ENCODE measurements around the gene SNX17.
A peak's percentile ranks its signal among the peaks of the same experiment; 100 is the strongest.

The SNX17 gene

DNA sequence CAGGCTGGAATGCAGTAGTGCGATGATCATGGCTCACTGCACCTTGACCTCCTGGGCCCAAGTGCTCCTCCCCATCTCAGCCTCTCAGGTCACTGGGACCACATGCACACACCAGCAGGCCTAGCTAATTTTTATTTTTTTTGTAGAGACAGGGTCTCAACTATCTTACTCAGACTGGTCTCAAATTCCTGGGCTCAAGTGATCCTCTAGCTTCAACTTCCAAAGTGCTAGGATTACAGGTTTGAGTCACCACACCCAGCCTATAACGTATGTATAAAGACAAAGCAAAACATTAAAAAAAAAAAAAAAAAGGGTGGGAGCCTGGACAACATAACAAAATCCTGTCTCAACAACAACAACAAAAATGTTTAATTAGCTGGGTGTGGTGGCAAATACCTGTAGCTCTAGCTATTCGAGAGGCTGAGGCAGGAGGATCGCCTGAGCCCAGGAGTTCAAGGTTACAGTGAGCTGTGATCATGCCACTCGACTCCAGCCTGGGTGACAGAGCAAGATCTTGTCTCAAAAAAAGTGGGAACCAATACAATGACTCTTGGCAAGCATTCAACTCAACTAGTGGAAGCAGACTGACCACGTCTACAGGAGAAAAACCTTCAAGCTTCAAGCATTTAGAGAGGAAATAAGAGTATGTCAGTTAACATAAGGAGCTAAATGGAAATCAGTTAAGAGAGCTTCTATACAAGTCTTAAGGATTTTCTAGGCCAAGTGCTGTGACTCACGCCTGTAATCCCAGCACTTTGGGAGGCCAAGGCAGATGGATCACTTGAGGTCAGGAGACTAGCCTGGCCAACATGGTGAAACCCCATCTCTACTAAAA is 16.4 kb upstream of the SNX17 start:
- Mint-ChIP-seq H3K4me1 (ENCODE audit: low read depth) (peaks cover 39% of the 10 kb centered on the region), H3K36me3 (ENCODE audit: low read depth) (peaks cover 21% of the 10 kb centered on the region), H3K27ac (no peak overlapping the region), H3K9me3 (no peaks in the 10 kb centered on the region), H3K4me3 (peak overlapping the region; percentile 48), H3K27me3 (ENCODE audit: low read depth) (no peaks in the 10 kb centered on the region)
- no peak for DNase-seq (ENCODE audit: low spot score)

DNA sequence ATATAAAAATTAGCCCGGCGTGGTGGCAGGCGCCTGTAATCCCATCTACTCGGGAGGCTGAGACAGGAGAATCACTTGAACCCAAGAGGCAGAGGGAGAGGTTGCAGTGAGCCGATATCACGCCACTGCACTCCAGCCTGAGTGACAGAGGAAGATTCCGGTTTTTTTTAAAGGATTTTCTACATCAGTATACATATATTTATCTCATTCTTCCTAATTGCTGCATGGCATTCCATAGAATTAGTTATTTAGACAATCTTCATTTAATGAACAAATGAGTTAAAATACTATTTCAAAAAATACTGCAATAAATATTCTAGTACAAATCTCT is 15.9 kb upstream of the SNX17 start:
- DNase-seq (ENCODE audit: low spot score): no peak
- Mint-ChIP-seq H3K4me1 (ENCODE audit: low read depth) (peaks cover 39% of the 10 kb centered on the region), H3K36me3 (ENCODE audit: low read depth) (peaks cover 20% of the 10 kb centered on the region), H3K4me3 (peak overlapping the region; percentile 99), H3K27ac (no peak overlapping the region), H3K9me3 (no peaks in the 10 kb centered on the region), H3K27me3 (ENCODE audit: low read depth) (no peaks in the 10 kb centered on the region)

- Mint-ChIP-seq H3K36me3 (ENCODE audit: low read depth) (peaks cover 14% of the 10 kb centered on the region), H3K9me3 (no peaks in the 10 kb centered on the region), H3K4me3 (peak overlapping the region; percentile 99), H3K27me3 (ENCODE audit: low read depth) (no peaks in the 10 kb centered on the region), H3K27ac (peak overlapping the region; percentile 98), H3K4me1 (ENCODE audit: low read depth) (peaks cover 39% of the 10 kb centered on the region)
- DNase-seq (ENCODE audit: low spot score): no peak
Measured at GRCh38 chr2:27356056-27356381, 14.4 kb upstream of the SNX17 start.

DNA sequence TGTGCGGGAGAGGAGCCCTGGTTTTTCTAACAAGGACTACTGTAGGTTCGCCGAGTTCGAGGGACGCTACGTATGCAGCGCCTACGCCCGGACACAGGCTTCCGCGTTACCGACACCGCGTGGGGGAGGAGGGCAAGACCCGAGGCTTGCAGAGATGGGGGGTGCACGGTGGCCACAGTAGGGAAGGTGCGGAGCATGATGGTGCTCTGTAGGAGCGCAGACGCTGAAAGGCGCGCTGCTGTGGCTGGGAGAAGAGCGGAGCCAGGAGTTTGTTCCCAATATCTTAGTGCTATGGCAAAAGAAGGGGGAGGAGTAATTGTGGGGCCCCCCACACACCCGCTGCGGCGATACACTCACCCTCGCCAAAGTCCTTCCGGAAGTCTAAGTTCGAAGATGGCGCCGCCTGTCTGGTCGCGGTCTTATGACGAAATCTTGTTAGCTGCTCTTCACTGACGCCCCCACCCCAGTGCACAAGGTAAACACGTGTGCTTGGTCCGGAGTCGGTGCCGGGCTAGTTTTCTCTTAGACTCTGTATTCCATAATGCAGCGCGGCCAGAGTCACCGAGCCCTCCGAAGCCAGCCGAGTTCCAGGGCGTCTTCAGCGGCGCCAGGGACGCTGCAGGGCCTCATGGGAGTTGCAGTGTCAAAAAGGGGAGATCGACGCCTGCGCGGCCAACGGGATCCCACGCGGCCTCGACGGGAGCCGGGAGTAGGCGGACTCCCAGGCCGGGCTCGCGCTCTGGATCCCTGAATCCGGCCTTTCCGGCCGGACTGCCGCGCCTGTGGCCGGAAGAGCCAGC is 13.8 kb upstream of the SNX17 start, which contains the start of gene GTF3C2:
Gene GTF3C2 (minus strand): TSS at position 383 of the 800 bp plus-strand sequence. CDS start 13,210 bp downstream, outside the sequence.
- peaks cover 14% of the 10 kb centered on the region for H3K36me3 Mint-ChIP-seq (ENCODE audit: low read depth)
- peak within 1 kb of the TSS; percentile 99 for H3K4me3 Mint-ChIP-seq
- no peaks in the 10 kb centered on the region for H3K9me3 Mint-ChIP-seq
- DNase-seq (ENCODE audit: low spot score): peak; percentile 94
- no peaks in the 10 kb centered on the region for H3K27me3 Mint-ChIP-seq (ENCODE audit: low read depth)
- H3K4me1 Mint-ChIP-seq (ENCODE audit: low read depth): peaks cover 37% of the 10 kb centered on the region
- H3K27ac Mint-ChIP-seq: peak within 1 kb of the TSS; percentile 98

DNA sequence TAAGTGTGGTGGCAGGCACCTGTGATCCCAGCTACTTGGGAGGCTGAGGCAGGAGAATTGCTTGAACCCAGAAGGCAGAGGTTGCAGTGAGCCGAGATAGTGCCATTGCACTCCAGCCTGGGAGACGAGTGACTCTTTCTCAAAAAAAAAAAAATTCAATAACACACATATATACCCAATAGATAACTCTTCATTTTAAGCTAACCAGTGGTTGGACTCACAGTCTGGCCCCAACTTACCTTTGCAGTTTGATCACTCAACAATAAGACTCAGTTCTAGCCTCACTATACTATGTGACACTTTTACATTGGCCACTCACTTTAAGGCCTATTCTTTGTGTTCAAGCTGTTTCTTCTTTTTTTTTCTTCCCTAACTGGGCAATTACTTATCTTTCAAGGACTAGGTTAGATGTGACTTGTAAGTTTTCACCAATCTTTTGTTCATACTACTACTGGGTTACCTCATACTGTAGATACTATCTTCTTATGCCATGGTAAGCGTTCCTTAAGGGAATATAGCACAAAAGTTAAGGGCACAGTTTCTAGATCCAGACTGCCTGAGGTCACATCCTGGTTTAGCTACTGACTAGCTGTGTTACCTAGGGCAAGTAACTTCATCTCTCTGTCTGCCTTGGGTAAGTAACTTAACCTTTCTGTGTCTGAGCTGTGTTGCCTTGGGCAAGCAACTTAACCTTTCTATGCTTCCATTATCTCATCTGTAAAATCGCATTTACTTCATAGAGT is 7.6 kb upstream of the SNX17 start:
- DNase-seq (ENCODE audit: low spot score): no peak
- H3K9me3 Mint-ChIP-seq: no peaks in the 10 kb centered on the region
- no peaks in the 10 kb centered on the region for H3K27me3 Mint-ChIP-seq (ENCODE audit: low read depth)
- peaks cover 32% of the 10 kb centered on the region for H3K36me3 Mint-ChIP-seq (ENCODE audit: low read depth)
- no peak overlapping the region for H3K27ac Mint-ChIP-seq
- peaks cover 13% of the 10 kb centered on the region for H3K4me1 Mint-ChIP-seq (ENCODE audit: low read depth)
- no peak overlapping the region for H3K4me3 Mint-ChIP-seq

- peaks cover 9% of the 10 kb centered on the region for H3K4me1 Mint-ChIP-seq (ENCODE audit: low read depth)
- no peaks in the 10 kb centered on the region for H3K9me3 Mint-ChIP-seq
- H3K27ac Mint-ChIP-seq: no peak overlapping the region
- peaks cover 37% of the 10 kb centered on the region for H3K36me3 Mint-ChIP-seq (ENCODE audit: low read depth)
- H3K27me3 Mint-ChIP-seq (ENCODE audit: low read depth): no peaks in the 10 kb centered on the region
- H3K4me3 Mint-ChIP-seq: no peak overlapping the region
- no peak for DNase-seq (ENCODE audit: low spot score)
Measured at GRCh38 chr2:27363933-27364332, 6.5 kb upstream of the SNX17 start.

DNA sequence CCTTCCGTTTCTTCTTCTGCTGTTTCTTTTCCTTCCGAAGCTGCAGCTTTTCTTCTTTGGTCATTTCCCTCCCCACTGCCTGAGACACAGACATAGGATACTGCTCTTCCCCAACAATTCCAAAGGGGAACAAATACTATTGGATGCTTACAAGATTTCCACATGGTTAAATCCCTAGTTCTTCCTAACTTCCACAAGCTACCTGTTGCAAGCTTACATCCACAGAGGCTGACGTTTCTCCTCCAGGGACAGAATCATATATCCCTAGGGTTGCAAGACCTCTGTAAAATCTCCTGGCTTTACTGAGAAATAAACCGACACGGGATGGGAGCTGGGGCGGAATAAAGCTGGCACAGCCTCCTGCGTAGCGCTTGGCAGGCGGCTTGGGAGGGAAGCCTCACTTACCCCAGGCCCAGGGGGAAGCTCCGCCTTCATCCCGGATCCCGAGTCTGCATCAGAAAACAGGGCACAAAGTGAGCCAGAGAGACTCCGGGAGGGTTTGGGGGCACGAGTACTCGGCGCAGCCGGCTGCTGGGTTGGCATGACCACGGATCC is 868 bp upstream of the SNX17 start:
- H3K9me3 Mint-ChIP-seq: no peaks in the 10 kb centered on the region
- peak overlapping the region; percentile 92 for H3K27ac Mint-ChIP-seq
- peaks cover 24% of the 10 kb centered on the region for H3K4me1 Mint-ChIP-seq (ENCODE audit: low read depth)
- DNase-seq (ENCODE audit: low spot score): no peak
- no peaks in the 10 kb centered on the region for H3K27me3 Mint-ChIP-seq (ENCODE audit: low read depth)
- H3K36me3 Mint-ChIP-seq (ENCODE audit: low read depth): peaks cover 54% of the 10 kb centered on the region
- H3K4me3 Mint-ChIP-seq: peak overlapping the region; percentile 88

GRCh38 chr2:27370816-27371620 is 602 bp downstream of the SNX17 start:
- H3K9me3 Mint-ChIP-seq: no peaks in the 10 kb centered on the region
- peak overlapping the region; percentile 88 for H3K4me3 Mint-ChIP-seq
- peaks cover 24% of the 10 kb centered on the region for H3K4me1 Mint-ChIP-seq (ENCODE audit: low read depth)
- no peaks in the 10 kb centered on the region for H3K27me3 Mint-ChIP-seq (ENCODE audit: low read depth)
- DNase-seq (ENCODE audit: low spot score): peak; percentile 44
- H3K27ac Mint-ChIP-seq: peak overlapping the region; percentile 93
- H3K36me3 Mint-ChIP-seq (ENCODE audit: low read depth): peaks cover 61% of the 10 kb centered on the region

- no peaks in the 10 kb centered on the region for H3K9me3 Mint-ChIP-seq
- peaks cover 56% of the 10 kb centered on the region for H3K36me3 Mint-ChIP-seq (ENCODE audit: low read depth)
- H3K4me1 Mint-ChIP-seq (ENCODE audit: low read depth): peaks cover 26% of the 10 kb centered on the region
- H3K27me3 Mint-ChIP-seq (ENCODE audit: low read depth): no peaks in the 10 kb centered on the region
- DNase-seq (ENCODE audit: low spot score): no peak
- peak overlapping the region; percentile 72 for H3K27ac Mint-ChIP-seq
- peak overlapping the region; percentile 88 for H3K4me3 Mint-ChIP-seq
Measured at GRCh38 chr2:27372937-27373336, 2.5 kb downstream of the SNX17 start.

- H3K27me3 Mint-ChIP-seq (ENCODE audit: low read depth): no peaks in the 10 kb centered on the region
- no peak for DNase-seq (ENCODE audit: low spot score)
- H3K36me3 Mint-ChIP-seq (ENCODE audit: low read depth): peaks cover 52% of the 10 kb centered on the region
- no peak overlapping the region for H3K27ac Mint-ChIP-seq
- H3K4me3 Mint-ChIP-seq: no peak overlapping the region
- peaks cover 23% of the 10 kb centered on the region for H3K4me1 Mint-ChIP-seq (ENCODE audit: low read depth)
- H3K9me3 Mint-ChIP-seq: no peaks in the 10 kb centered on the region
Measured at GRCh38 chr2:27373567-27373966, 3.2 kb downstream of the SNX17 start.

DNA sequence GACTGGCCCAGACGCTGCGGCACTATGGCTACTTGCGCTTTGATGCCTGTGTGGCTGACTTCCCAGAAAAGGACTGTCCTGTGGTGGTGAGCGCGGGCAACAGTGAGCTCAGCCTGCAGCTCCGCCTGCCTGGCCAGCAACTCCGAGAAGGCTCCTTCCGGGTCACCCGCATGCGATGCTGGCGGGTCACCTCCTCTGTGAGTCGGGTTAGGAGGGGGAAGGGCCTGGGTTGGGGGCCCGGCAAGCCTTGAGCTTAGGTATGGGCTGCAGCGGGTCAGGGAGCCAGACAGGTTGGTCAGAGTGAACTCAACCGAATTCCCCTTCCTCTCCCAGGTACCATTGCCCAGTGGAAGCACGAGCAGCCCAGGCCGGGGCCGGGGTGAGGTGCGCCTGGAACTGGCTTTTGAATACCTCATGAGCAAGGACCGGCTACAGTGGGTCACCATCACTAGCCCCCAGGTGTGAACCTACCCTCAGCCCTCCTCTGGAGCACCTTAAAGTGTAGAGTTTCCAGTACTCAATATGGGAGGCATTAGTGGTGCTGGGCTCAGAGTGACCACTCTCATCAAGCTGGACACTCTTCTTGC is 5.2 kb downstream of the SNX17 start:
- Mint-ChIP-seq H3K36me3 (ENCODE audit: low read depth) (peaks cover 56% of the 10 kb centered on the region), H3K4me1 (ENCODE audit: low read depth) (peaks cover 27% of the 10 kb centered on the region), H3K9me3 (no peaks in the 10 kb centered on the region), H3K27ac (no peak overlapping the region), H3K27me3 (ENCODE audit: low read depth) (no peaks in the 10 kb centered on the region), H3K4me3 (no peak overlapping the region)
- DNase-seq (ENCODE audit: low spot score): no peak

- H3K27ac Mint-ChIP-seq: no peak overlapping the region
- peaks cover 31% of the 10 kb centered on the region for H3K4me1 Mint-ChIP-seq (ENCODE audit: low read depth)
- H3K4me3 Mint-ChIP-seq: no peak overlapping the region
Measured at GRCh38 chr2:27376151-27376865, 5.9 kb downstream of the SNX17 start.

More at GRCh38 chr2:27376151-27376865, 5.9 kb downstream of the SNX17 start:
- DNase-seq (ENCODE audit: low spot score): no peak
- Mint-ChIP-seq H3K9me3 (no peaks in the 10 kb centered on the region), H3K36me3 (ENCODE audit: low read depth) (peaks cover 58% of the 10 kb centered on the region), H3K27me3 (ENCODE audit: low read depth) (no peaks in the 10 kb centered on the region)
